Measurements from ENCODE around the gene ELMO1.

ELMO1 gene

DNA sequence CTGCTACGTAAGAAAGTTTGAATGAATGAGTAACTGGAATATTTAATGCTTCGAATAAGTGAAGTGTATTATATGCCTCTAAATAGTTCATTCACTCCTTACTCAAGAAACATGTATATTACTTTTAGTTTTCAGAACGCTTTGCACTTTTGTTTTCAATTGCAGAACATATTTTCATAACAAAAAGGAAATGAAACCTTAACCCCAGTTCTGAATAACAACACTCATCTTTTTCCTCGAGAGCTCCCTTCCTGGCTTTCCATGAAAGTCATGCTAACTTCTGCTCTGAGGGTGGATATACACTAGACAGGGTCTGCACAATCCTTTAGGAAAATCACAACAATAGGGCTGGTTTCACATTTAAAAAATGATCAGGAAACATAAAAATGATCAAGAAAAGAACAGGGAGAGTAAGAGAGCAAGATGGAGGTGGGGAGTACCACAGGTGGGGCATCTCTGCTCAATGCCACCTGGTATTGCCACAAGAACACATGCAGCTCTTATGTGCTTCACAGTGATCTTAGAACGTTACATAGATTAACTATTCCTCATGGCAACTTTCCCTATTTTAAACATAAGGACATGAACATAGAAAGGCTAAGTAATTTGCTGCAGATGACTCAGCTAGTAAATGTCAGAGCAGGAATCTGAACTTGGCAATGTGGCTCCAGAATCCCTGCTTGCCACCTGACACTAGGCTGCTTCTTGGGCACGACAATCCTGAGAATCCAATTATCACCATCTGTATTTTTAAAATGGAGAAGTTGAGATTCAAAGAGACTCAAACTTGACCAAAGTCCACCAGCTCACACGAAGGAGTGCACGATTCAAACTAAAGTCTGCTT is 504.9 kb downstream of the ELMO1 start:
- no peak for DNase-seq (ENCODE audit: low read depth)

DNA sequence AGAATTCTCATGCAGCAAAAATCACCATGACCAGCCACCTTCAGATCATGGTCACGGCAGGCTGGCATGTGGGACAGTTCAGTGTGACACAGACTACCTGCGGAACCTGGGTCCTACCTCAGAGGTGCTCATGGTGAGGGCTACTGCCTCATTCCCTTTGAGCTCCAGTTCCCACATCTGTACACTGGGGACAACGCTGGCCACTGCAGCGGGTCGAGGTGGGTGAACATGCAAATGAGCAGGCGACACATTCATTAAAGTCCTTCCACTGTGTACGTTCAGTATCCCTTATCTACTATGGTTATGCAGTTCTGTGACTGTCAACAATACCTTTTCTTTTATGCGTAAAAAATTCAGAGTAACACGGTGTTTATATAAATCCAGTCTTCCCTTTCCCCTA is 505.7 kb downstream of the ELMO1 start:
- DNase-seq (ENCODE audit: low read depth) = no peak

DNA sequence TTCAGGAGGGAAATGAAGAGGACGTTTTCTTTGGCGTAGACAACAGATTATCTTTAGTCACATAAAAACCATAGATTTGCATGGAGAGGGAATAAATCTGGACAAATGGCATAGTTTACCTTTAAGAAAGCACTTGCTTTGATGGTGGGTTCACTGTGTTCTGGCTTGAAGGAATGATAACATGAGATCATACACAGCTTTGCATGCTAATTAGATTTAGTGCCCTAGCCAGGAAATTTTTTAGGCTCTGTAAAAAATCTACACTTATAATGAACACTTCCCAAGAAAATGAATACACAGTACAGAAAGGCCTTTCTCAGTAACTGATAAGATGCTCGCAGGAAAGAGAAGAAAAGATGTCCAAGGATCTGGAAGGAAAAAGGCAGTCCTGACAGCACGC is 506.1 kb downstream of the ELMO1 start:
- no peak for DNase-seq (ENCODE audit: low read depth)

DNA sequence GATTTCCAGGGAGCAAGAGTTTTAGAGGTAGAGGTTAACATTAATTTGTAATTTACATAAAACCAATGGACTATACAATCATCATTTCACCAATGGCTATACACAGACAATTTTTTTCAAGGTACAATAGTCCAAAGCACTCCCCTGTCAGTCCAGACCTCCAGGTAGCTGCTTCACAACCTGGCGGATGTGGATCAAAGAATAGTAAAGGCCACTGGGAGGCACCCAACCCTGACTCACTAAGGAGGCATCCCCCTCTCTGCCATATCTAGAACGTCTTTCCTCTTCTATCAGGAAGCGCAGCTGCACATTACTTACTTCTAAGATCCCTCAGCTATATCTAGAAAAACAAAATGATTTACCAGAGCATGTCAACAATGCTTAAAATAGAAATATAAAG is 506.6 kb downstream of the ELMO1 start:
- no peak for DNase-seq (ENCODE audit: low read depth)

DNA sequence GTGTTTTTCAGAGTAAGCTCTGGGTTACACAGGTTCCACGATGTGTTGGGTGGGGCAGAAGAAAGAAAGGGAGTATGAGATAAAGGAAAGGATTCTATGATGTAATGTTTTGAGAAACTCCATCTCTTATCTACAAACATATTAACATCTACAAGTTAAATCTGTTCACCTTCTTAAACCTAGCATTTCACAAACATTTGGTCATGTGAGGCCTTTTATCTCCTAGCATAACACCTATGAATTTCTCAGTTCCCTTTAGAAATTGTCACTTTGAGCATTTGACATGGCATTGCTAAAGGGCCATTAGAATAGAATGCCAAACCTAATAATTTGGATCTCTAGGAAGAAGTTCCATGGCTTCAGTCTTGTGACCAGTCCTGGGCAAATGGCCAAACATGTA is 507.3 kb downstream of the ELMO1 start:
- DNase-seq (ENCODE audit: low read depth) = no peak

DNA sequence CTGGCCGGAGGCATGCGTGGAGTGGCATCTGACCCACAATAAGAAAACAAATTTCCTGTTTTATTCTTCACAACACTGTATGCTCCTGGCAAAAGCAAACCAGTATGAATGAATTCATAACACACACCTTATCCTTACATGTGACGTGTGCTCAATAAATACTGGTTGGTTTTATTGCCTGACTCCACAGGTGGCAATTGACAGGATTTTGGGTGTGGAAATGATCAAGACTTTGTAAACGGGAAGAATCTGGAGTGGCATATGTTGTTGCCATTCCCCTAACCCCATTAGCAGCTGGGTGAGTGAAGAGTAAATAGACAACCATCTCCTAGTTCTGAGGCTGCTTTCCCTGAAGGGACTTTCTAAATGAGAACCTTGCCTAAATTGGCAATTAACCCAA is 508.8 kb downstream of the ELMO1 start:
- no peak for DNase-seq (ENCODE audit: low read depth)

DNA sequence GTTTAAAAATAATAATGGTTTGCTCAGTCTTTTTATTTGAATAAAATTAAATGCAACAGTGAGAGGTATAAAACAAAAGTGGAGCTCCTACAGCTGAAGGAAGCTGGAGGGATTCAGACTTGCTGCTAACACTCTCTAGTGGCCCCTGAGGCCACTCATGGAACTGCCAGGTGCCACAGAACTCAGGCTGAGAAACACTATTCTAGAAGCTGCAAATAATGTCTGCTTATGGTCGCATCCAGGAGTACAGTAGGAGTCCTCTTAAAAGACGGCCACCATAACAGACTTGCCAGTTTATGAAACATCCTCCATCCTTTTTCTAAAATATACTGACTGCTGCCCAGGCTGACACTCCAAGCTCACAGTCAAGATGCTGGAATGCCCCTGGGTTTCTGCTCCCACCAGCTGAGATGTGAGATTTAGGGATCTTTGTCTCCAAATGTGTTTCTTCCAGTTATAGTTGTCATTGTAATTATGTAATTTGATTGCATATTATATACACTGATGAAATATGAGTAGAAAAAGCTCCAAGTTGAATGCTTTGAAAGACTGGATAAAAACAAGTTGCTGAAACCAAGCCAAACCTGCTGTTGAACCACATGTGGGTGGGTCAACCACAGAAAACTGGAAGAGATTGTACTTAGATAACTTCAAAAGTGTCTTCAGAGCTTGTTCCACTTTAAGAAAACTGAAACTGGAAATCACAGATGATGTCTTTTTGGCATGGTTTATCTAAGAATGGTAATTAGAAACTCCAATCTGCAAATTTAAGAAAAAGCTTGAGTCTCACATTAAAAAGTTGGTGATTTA is 510.7 kb downstream of the ELMO1 start:
- DNase-seq (ENCODE audit: low read depth) = no peak

DNA sequence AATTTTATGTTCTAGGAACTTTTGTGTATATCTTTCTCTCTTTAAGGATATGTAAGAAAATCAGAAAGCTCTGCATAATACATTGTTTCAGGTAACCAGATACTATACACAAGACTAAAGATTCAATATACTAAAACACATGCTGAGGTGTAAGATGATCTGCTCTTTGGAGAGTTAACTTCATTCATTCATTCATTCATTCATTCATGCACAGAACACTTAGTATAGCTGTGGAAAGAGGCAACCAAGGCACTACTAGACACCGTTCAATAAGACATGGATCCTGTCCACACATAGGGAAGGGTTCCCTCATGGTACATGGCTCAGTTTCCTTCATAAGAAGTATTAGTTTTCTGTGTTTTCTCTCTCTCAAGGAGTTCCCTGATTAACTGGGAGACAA is 516.8 kb downstream of the ELMO1 start:
- no peak for DNase-seq (ENCODE audit: low read depth)

DNA sequence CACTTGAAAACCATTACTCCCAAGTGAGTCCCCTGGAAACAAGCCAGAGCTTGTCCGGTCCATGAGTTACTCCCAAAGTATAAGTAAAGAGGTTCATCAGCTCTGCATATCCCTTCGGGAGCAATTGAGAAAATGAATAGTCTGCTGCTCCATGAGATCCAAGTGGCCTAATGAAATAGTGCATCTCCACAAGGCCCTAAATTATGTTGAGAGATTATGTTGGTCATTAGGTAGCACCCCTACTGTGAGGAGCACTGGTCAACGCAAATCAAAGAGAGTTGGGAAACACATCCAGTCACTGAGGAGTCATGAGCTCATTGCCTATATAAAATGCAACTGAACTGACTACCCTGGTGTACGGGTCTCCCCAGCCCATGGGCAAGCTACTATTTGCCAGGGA is 518.9 kb downstream of the ELMO1 start:
- no peak for DNase-seq (ENCODE audit: low read depth)

DNA sequence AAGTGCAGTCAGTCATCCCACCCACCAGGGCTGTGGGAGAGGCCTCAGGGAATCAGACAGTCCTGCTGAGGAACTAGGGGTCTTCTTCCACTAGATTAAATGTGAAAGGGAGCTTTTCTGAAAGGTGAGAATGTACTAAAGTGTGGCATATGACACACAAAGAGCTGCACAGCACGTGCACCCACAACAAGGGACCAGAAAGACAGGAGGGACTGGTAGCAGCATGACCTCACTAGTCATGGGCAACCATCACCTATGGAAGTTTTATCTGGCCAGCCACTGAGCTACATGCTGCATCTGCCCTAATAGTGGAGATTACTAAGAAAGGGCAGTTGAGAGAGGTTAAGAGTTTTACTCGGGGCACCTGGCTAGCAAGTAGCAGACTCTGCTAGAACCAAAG is 519.9 kb downstream of the ELMO1 start:
- DNase-seq (ENCODE audit: low read depth) = no peak

DNA sequence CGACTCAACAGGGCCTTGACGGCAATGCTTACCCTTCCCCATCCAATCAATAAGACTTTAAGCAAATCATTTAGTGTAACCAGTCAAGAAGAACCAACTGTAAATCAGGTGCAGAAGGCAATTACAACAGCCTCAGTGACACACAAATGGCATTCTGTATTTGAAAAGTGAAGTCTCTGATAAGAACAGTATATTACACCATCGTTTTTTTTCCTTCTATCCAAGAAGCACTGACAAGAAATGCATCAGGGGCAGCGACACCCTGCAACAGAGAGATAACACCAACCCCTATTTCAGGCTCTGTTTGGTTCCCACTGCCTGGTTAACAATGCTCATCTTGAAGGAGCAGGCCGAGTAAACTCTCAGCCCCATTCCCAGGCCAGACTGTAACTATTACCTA is 520.4 kb downstream of the ELMO1 start:
- no peak for DNase-seq (ENCODE audit: low read depth)

DNA sequence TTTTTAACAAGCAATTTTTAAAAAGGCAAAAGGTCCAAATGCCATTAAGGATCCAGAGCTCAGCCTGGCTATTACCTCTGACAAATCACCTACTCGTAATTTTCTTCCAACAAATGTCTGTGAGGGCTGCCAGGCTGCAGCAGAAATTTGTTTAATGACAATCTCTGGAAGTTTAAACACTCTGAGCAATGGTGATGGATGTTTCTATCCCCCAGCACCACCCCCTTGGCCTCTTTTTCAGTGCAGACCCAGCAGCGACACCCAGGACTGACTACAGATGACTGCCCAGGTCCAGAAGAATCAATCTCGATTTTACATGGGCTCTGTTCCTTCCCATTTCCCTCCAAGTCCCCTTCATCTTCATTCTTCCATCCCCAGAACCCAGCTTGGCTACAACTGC is 523.0 kb downstream of the ELMO1 start:
- DNase-seq (ENCODE audit: low read depth) = no peak

DNA sequence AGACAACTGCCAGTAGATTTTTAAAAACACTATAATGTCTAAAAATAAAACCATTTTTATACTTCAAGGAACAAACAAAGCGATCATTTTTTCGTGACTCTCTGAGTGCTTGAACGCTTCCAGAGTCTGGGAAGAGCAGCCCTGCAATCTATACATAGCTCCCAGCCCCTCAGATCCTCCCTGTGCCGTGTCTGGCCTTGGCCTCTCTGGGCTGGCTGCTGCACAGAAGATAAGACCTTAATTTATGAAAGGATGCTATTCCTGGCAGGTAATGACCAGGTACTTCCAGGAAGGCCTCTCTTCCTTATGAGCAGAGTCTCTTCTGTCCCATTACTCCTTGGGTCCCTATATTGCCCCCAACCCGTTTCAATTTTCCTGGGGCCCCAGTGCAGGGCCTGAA is 523.5 kb downstream of the ELMO1 start:
- DNase-seq (ENCODE audit: low read depth) = no peak

DNA sequence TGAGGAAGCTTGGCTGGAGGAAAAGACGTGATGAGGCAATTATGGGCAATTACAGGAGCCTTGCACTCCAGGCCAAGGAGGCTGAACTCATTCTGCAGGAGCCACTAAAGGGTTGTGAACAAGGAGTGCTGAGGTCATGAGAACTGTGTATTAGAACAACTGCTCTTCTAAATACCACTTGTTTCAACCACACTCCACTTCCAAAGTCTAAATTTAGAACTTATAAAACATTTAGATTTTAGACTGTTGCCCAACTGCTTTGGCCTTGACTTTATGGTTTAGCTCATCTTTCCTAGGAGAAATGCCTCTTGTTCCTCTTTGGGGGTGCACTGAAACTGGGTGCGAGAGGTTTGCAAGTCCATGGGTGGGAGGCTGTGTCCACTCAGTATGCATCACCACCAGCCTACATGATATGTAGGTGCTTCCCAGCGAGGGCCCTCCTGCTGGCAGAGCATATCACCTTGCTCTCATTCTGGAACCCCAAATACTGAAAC is 524.7 kb downstream of the ELMO1 start:
- no peak for DNase-seq (ENCODE audit: low read depth)

DNA sequence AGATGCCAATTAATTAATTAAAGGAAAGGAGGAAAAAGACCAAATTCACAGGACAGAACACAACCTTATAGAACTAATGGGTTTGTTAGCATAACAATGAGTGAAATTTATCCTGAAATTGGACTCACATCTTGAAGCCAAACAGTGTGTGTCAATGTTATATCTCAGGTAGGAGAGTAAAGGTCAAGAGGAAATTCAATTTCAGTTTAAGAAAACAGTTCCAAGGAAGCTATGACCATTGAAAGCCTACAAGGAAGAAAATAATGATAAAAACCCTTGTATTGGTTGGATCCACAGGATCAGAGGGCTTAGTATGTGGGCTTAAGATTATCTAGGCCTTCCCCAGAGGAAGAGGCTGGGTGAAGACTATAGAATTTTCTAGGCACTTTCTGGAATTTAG is 525.5 kb downstream of the ELMO1 start:
- no peak for DNase-seq (ENCODE audit: low read depth)

DNA sequence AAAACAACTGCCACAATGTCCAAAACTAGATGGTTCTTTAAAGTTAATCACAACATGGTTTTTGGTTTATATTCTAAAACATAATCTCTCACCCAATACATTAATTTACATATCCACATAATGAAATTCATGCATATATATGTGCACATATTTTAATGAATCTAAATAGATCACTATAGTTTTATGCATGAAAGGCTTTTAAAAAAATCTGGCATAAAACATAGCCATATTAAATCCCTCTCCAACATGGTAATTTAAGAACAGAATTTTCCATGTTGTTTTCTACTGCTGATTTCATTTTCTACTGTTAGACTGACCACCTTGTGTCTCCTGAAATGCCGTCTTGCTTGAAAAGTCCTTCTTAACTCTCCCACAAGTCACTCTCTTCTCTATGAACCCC is 528.2 kb downstream of the ELMO1 start:
- DNase-seq (ENCODE audit: low read depth) = no peak

DNA sequence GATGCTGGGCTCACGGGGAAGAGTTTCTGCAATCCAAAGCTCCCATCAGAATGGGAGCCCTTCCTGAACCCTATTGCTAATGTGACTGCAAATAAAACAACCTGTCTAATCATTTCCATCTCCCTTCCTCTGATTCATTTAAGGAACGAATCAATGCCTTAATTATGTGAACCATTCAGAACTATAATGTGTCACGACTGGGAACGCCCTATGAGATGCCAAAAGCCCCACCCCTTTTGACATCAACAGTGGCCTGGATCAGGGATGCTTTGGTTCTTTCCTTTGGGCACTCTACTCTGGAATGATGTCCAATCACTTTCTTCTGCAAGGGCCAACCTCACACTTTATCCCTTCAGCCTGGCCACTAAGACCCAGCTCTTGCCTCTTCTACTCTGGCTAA is 528.9 kb downstream of the ELMO1 start:
- DNase-seq (ENCODE audit: low read depth) = no peak

DNA sequence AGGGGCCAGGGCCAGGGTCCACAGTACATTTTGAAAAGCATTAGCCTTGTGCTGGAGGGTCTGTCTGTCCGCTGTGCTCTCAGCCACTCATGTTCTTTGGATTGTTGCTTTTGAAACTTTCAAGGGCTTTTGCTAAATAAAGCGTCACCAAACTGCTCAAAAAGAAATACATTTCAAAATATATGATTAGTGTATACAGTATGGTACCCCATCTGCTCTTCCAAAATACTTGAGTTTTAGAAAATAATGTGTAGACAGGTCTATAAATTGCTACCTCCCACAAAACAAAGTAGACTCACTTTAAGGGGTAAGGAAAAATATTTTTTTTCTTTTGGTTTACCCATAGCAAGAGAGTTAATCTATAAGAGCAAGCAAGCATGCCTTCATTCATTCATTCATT is 530.1 kb downstream of the ELMO1 start:
- no peak for DNase-seq (ENCODE audit: low read depth)

DNA sequence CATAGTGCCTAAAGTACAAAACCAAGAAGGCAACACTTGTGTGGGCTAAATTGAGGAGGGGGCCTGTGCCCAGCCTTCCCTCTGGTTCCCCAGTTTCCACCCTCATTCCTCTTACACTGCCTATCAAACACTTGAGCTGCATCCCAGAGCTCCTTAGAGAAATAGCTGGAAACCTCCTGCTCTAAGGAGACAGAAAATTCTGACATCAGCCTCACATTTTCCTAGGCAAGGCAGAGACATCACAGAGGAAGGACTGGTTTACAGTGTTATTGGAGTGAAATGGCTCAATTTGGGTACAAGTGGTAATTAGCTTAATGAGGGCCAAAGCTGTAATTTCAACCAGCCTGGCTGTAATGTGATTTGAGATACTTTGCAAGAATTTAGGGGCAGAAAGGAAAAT is 532.0 kb downstream of the ELMO1 start:
- DNase-seq (ENCODE audit: low read depth) = no peak

DNA sequence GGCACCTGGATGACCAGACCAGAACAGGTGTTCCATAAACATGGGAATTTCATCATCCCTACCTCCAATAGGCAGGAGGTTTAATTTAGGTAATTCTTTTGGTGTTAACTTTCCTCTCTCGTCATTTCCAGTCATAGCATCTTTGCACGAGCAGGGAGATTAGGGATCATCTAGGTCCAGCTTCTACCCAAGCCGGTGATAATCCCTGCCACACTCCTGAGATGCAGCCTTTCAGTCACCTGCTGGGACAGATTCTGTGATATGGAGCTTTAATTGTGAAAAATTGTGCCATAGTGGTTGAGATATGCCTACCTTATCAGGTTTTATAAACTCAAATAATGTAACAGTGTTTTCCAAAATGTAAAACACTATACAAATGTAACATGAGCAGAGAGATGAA is 532.5 kb downstream of the ELMO1 start:
- DNase-seq (ENCODE audit: low read depth) = no peak

DNA sequence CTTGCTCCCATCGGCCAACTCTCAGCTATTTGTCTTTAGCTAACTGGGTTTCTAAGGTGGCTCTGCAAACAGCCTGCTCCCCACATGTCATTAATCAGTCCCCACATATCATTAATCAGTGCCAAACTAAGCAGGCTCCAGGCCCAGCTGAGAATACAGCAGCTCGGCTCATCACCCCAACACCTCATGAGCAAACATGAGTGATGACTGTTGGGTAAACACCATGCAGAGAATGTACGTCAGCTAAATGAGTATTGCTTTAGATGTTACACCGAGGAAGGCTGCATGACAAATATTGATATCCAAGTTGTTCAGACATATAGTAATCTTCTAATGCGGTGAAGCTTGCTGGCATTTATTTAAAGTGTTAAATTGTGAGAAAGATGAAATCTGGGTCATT is 536.9 kb downstream of the ELMO1 start:
- DNase-seq (ENCODE audit: low read depth) = no peak

DNA sequence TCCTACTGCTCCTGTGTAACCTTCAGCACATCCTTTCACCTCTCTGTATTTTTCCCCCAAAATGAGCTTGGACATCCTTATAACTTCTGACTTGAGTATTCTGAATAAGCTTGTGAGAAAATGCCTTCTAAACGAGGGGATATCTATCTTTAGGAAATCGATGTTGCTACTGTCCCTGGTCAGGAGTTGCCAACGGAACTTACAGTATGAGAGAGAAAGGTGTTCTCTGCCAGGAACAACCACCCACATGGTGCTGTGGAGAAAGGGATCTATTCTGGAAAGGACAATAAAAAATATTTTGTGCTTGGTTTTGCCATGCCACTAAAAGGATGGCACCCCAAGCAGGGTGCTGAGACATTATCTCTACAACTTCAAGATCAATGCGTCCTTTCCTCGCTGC is 537.8 kb downstream of the ELMO1 start:
- no peak for DNase-seq (ENCODE audit: low read depth)

DNA sequence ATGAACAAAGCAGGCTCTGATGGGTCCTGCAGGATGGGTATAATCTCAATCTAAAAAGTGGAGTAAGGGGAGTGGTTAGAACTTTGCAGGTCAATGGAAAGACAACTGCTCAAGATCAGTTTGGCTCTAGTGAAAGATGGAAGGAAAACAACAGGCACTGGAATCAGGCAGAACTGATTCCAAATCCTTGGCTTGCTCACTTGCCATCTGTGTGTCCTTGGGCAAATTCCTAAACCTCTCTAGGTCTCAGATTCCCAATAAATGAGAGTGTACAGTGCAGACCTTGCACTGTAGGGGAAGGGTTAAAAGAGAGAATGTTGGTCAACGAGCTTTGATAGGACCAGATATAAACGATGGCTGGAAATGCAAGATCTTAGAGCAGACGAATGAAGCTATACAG is 538.3 kb downstream of the ELMO1 start:
- no peak for DNase-seq (ENCODE audit: low read depth)
